Activated CD4-positive, alpha-beta T cell treated with anti-CD3 and anti-CD28 coated beads, Interleukin-2, amount 10 ng/mL, durations not matched to agents 7 days and 5 days (primary cell): Measurements from ENCODE around the gene C1orf50. TPM values are rescaled to one million over a fixed set of nuclear protein-coding genes. Genes with fewer than 3 reads are reported as not detected.
"Not testable (repeated sequence)": the region's sequence is repeated elsewhere in the genome, so short reads cannot be mapped to it uniquely, and the experiment has no call there.

Experiments
- CTCF ChIA-PET: fragments of 350-600 bp; sonication (Branson Sonifier 250); formaldehyde crosslinking; loops from one replicate; lab custom pipeline; 2021; ENCODE audit warnings: antibody characterized with exemption; lab: Charles Lee
- POLR2A ChIA-PET: fragments of 350-600 bp; sonication (Branson Sonifier 250); formaldehyde crosslinking; loops from one replicate; lab custom pipeline; 2021; ENCODE audit warnings: antibody characterized with exemption; lab: Charles Lee
- DNase-seq: peaks from one replicate; pipeline ENCODE4 v3.0.0-alpha.2; 2020
- H3K27ac Mint-ChIP-seq: one replicate; pipeline ENCODE4 v1.8.0; 2021; ENCODE audit warnings: mild to moderate bottlenecking, moderate library complexity, mixed read lengths
- H3K27me3 Mint-ChIP-seq: one replicate; pipeline ENCODE4 v1.8.0; 2021; ENCODE audit warnings: mixed read lengths
- H3K36me3 Mint-ChIP-seq: one replicate; pipeline ENCODE4 v1.8.0; 2021; ENCODE audit warnings: low read depth, mixed read lengths
- H3K4me1 Mint-ChIP-seq: one replicate; pipeline ENCODE4 v1.8.0; 2021; ENCODE audit warnings: mixed read lengths
- H3K4me3 Mint-ChIP-seq: one replicate; pipeline ENCODE4 v1.8.0; 2021; ENCODE audit warnings: mild to moderate bottlenecking, moderate library complexity, mixed read lengths
- H3K9me3 Mint-ChIP-seq: one replicate; pipeline ENCODE4 v1.8.0; 2021; ENCODE audit warnings: mixed read lengths
- total RNA-seq, 2 experiments: library from RNA; stranded (reverse); gene quantifications; one replicate each; pipeline ENCODE4 v1.2.3, GENCODE V29; 2021

Gene C1orf50
- total RNA-seq, 2 experiments from 2014 or later, result 7.0 to 9.4 TPM

GRCh38 chr1:42742141-42742540 is 24.9 kb upstream of the C1orf50 start:
- ChIA-PET POLR2A (no interaction called here), CTCF (interaction anchor here (1.8 kb wide), 1 partner anchor 24 kb away, joined by 4 read pairs; the partner anchor contains the start of genes C1orf50 and P3H1)

GRCh38 chr1:42742617-42743316 is 24.3 kb upstream of the C1orf50 start:
- no peak for DNase-seq
- H3K27me3 Mint-ChIP-seq, result no peaks in the 10 kb centered on the region
- no peaks in the 10 kb centered on the region for H3K4me1 Mint-ChIP-seq
- no peak overlapping the region for H3K27ac Mint-ChIP-seq
- no peaks in the 10 kb centered on the region for H3K9me3 Mint-ChIP-seq
- H3K36me3 Mint-ChIP-seq, result peaks cover 7% of the 10 kb centered on the region
- H3K4me3 Mint-ChIP-seq, result no peak overlapping the region
- ChIA-PET POLR2A (no interaction called here), CTCF (interaction anchor here (1.8 kb wide), 1 partner anchor 24 kb away, joined by 4 read pairs; the partner anchor contains the start of genes C1orf50 and P3H1)

More at GRCh38 chr1:42742141-42742540, 24.9 kb upstream of the C1orf50 start:
- peaks cover 3% of the 10 kb centered on the region for H3K4me1 Mint-ChIP-seq
- H3K9me3 Mint-ChIP-seq, result no peaks in the 10 kb centered on the region
- no peak overlapping the region for H3K27ac Mint-ChIP-seq
- peaks cover 7% of the 10 kb centered on the region for H3K36me3 Mint-ChIP-seq
- H3K27me3 Mint-ChIP-seq, result no peaks in the 10 kb centered on the region
- H3K4me3 Mint-ChIP-seq, result no peak overlapping the region
- no peak for DNase-seq

GRCh38 chr1:42743317-42744147 is 23.5 kb upstream of the C1orf50 start:
- Mint-ChIP-seq H3K9me3 (no peaks in the 10 kb centered on the region), H3K4me1 (no peaks in the 10 kb centered on the region), H3K27me3 (no peaks in the 10 kb centered on the region), H3K4me3 (no peak overlapping the region), H3K27ac (no peak overlapping the region), H3K36me3 (peaks cover 11% of the 10 kb centered on the region)
- ChIA-PET POLR2A (no interaction called here), CTCF (interaction anchor here (1.8 kb wide), 1 partner anchor 23 kb away, joined by 4 read pairs; the partner anchor contains the start of genes C1orf50 and P3H1)
- DNase-seq, result no peak

- Mint-ChIP-seq H3K27me3 (no peaks in the 10 kb centered on the region), H3K4me1 (no peaks in the 10 kb centered on the region), H3K9me3 (no peaks in the 10 kb centered on the region), H3K36me3 (peaks cover 11% of the 10 kb centered on the region), H3K4me3 (no peak overlapping the region), H3K27ac (no peak overlapping the region)
- no peak for DNase-seq
- ChIA-PET CTCF (no interaction called here), POLR2A (no interaction called here)
Measured at GRCh38 chr1:42744148-42744413, 23.0 kb upstream of the C1orf50 start.

GRCh38 chr1:42745851-42746250 is 21.2 kb upstream of the C1orf50 start:
- H3K4me3 Mint-ChIP-seq, result no peak overlapping the region

GRCh38 chr1:42746436-42747105 is 20.5 kb upstream of the C1orf50 start:
- H3K36me3 Mint-ChIP-seq, result peaks cover 21% of the 10 kb centered on the region
- DNase-seq, result no peak
- H3K9me3 Mint-ChIP-seq, result no peaks in the 10 kb centered on the region
- H3K27me3 Mint-ChIP-seq, result no peaks in the 10 kb centered on the region
- H3K4me1 Mint-ChIP-seq, result no peaks in the 10 kb centered on the region
- ChIA-PET POLR2A (no interaction called here), CTCF (interaction anchor here (0.6 to 1.6 kb wide), 4 partner anchors 13 to 225 kb away, joined by 3 to 9 read pairs (median 4); no protein-coding TSS in a partner anchor)
- H3K27ac Mint-ChIP-seq, result no peak overlapping the region
- no peak overlapping the region for H3K4me3 Mint-ChIP-seq

More at GRCh38 chr1:42745851-42746250, 21.2 kb upstream of the C1orf50 start:
- Mint-ChIP-seq H3K9me3 (no peaks in the 10 kb centered on the region), H3K27me3 (no peaks in the 10 kb centered on the region), H3K27ac (no peak overlapping the region), H3K4me1 (no peaks in the 10 kb centered on the region), H3K36me3 (peaks cover 20% of the 10 kb centered on the region)
- no peak for DNase-seq
- CTCF ChIA-PET, result interaction anchor here (0.6 to 1.6 kb wide), 3 partner anchors 12 to 211 kb away, joined by 3 to 9 read pairs (median 4); no protein-coding TSS in a partner anchor
- POLR2A ChIA-PET, result no interaction called here

GRCh38 chr1:42747125-42747524 is 19.9 kb upstream of the C1orf50 start:
- Mint-ChIP-seq H3K36me3 (peaks cover 27% of the 10 kb centered on the region), H3K9me3 (no peaks in the 10 kb centered on the region), H3K27me3 (no peaks in the 10 kb centered on the region), H3K27ac (no peak overlapping the region), H3K4me3 (no peak overlapping the region), H3K4me1 (no peaks in the 10 kb centered on the region)
- POLR2A ChIA-PET, result no interaction called here
- CTCF ChIA-PET, result interaction anchor here (0.6 to 1.6 kb wide), 4 partner anchors 12 to 224 kb away, joined by 3 to 9 read pairs (median 4); no protein-coding TSS in a partner anchor
- DNase-seq, result peak; percentile 38

- H3K4me1 Mint-ChIP-seq, result no peaks in the 10 kb centered on the region
- no peak overlapping the region for H3K4me3 Mint-ChIP-seq
- DNase-seq, result no peak
- POLR2A ChIA-PET, result no interaction called here
- CTCF ChIA-PET, result interaction anchor here (0.6 kb wide), 1 partner anchor 389 kb away, joined by 3 read pairs; no protein-coding TSS in a partner anchor
- H3K9me3 Mint-ChIP-seq, result no peaks in the 10 kb centered on the region
- peak overlapping the region; percentile 7 for H3K27ac Mint-ChIP-seq
- no peaks in the 10 kb centered on the region for H3K27me3 Mint-ChIP-seq
- peaks cover 35% of the 10 kb centered on the region for H3K36me3 Mint-ChIP-seq
Measured at GRCh38 chr1:42748021-42748420, 19.0 kb upstream of the C1orf50 start.

- no peaks in the 10 kb centered on the region for H3K4me1 Mint-ChIP-seq
- H3K27me3 Mint-ChIP-seq, result no peaks in the 10 kb centered on the region
- H3K4me3 Mint-ChIP-seq, result no peak overlapping the region
- DNase-seq, result no peak
- H3K36me3 Mint-ChIP-seq, result peaks cover 35% of the 10 kb centered on the region
- no peaks in the 10 kb centered on the region for H3K9me3 Mint-ChIP-seq
- POLR2A ChIA-PET, result no interaction called here
- no peak overlapping the region for H3K27ac Mint-ChIP-seq
- CTCF ChIA-PET, result interaction anchor here (0.6 to 1.4 kb wide), 2 partner anchors 18 to 389 kb away, joined by 3 to 8 read pairs; partner anchors contain the start of genes C1orf50 and P3H1
Measured at GRCh38 chr1:42748461-42749410, 18.3 kb upstream of the C1orf50 start.

GRCh38 chr1:42750041-42750440 is 17.0 kb upstream of the C1orf50 start:
- ChIA-PET CTCF (interaction anchor here (1.4 kb wide), 1 partner anchor 17 kb away, joined by 8 read pairs; the partner anchor contains the start of genes C1orf50 and P3H1), POLR2A (interaction anchor here (0.6 kb wide), 1 partner anchor 17 kb away, joined by 3 read pairs; no protein-coding TSS in a partner anchor)
- no peak overlapping the region for H3K4me3 Mint-ChIP-seq
- no peak for DNase-seq
- no peak overlapping the region for H3K27ac Mint-ChIP-seq
- H3K4me1 Mint-ChIP-seq, result no peaks in the 10 kb centered on the region
- H3K36me3 Mint-ChIP-seq, result peaks cover 44% of the 10 kb centered on the region
- H3K27me3 Mint-ChIP-seq, result no peaks in the 10 kb centered on the region
- no peaks in the 10 kb centered on the region for H3K9me3 Mint-ChIP-seq

GRCh38 chr1:42751511-42752070 is 15.5 kb upstream of the C1orf50 start:
- H3K36me3 Mint-ChIP-seq, result peaks cover 45% of the 10 kb centered on the region

More at GRCh38 chr1:42751511-42752070, 15.5 kb upstream of the C1orf50 start:
- H3K4me1 Mint-ChIP-seq, DNase-seq, POLR2A ChIA-PET, H3K4me3 Mint-ChIP-seq, H3K27me3 Mint-ChIP-seq, H3K9me3 Mint-ChIP-seq, H3K27ac Mint-ChIP-seq: not testable (repeated sequence)
- CTCF ChIA-PET, result interaction anchor here (1.0 kb wide), 1 partner anchor 14 kb away, joined by 4 read pairs; no protein-coding TSS in a partner anchor
